Glutamatergic neuron (in vitro differentiated cells): Measurements from ENCODE around the gene CCDC70. TPM values are rescaled to one million over a fixed set of nuclear protein-coding genes. Genes with fewer than 3 reads are reported as not detected.

Experiments used
- DNase-seq: peaks from one replicate; pipeline ENCODE4 v3.0.0; 2022
- H3K27ac Mint-ChIP-seq: one replicate; pipeline ENCODE4 v1.8.0; 2020; ENCODE audit warnings: mild to moderate bottlenecking, mixed read lengths, inconsistent platforms; ENCODE audit not compliant: unreplicated experiment
- H3K27me3 Mint-ChIP-seq: one replicate; pipeline ENCODE4 v1.8.0; 2020; ENCODE audit warnings: mild to moderate bottlenecking, moderate library complexity, mixed read lengths, inconsistent platforms; ENCODE audit not compliant: unreplicated experiment
- H3K36me3 Mint-ChIP-seq: one replicate; pipeline ENCODE4 v1.8.0; 2020; ENCODE audit warnings: mild to moderate bottlenecking, mixed read lengths, inconsistent platforms; ENCODE audit not compliant: unreplicated experiment
- H3K4me1 Mint-ChIP-seq: one replicate; pipeline ENCODE4 v1.8.0; 2020; ENCODE audit warnings: mild to moderate bottlenecking, low read depth, mixed read lengths, inconsistent platforms; ENCODE audit not compliant: unreplicated experiment
- H3K4me3 Mint-ChIP-seq: one replicate; pipeline ENCODE4 v1.8.0; 2020; ENCODE audit warnings: mild to moderate bottlenecking, mixed read lengths, inconsistent platforms; ENCODE audit not compliant: unreplicated experiment
- H3K9me3 Mint-ChIP-seq: one replicate; pipeline ENCODE4 v1.8.0; 2020; ENCODE audit warnings: mild to moderate bottlenecking, moderate library complexity, mixed read lengths, inconsistent platforms; ENCODE audit not compliant: unreplicated experiment
- total RNA-seq: library from RNA; stranded (reverse); fragmentation: NEBNext Ultra II Directional; extraction: Animal tissue kit (Norgen Biotek cat#: 25700); gene quantifications from one replicate; pipeline ENCODE4 v1.2.1, GENCODE V29; 2021; ENCODE audit not compliant: unreplicated experiment
- TF ChIP-seq, protein P1 (sequence below): fragments of 200-600 bp; sonication (generic); IDR thresholded peaks from one replicate; pipeline ENCODE4 v1.5.0; 2021; ENCODE audit not compliant: partially characterized antibody, unreplicated experiment

Gene CCDC70
- total RNA-seq, 1 donor from 2014 or later, result not detected

DNA sequence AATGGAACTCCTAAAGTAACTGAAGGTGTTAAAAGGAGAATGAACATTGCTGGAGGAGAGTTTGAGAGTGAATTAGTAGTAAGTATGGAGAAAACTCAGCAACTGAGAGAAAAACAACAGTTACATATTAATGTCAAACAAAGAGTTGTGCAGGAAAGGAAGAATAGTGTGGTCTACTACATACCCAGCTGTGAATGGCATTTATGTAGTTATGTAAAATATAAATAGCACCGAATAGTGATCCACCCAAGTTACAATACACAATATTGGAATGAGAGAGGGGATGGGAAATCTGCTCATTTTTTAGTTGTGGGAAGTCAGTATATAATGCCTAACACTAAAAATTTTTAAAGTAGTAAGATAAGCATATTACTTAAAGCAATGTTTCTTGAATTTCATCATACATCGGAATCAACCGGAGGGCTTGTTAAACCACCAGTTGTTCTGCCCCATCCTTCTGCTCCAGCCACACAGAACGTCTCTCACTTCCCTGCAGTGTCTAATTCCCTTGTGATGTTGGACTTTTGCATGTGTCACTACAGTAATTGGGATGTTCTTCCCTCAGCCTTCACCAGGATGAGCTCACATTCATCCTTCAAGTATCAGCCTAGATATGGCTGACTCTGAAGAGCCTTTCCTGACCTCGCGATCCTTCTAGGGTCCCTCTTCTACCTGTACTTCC is 11.5 kb downstream of the CCDC70 start:
- Mint-ChIP-seq H3K27me3 (peaks cover 6% of the 10 kb centered on the region), H3K36me3 (peaks cover 9% of the 10 kb centered on the region), H3K4me1 (peaks cover 10% of the 10 kb centered on the region), H3K4me3 (no peak overlapping the region), H3K9me3 (peaks cover 13% of the 10 kb centered on the region), H3K27ac (no peak overlapping the region)
- TF ChIP-seq, protein P1, sequence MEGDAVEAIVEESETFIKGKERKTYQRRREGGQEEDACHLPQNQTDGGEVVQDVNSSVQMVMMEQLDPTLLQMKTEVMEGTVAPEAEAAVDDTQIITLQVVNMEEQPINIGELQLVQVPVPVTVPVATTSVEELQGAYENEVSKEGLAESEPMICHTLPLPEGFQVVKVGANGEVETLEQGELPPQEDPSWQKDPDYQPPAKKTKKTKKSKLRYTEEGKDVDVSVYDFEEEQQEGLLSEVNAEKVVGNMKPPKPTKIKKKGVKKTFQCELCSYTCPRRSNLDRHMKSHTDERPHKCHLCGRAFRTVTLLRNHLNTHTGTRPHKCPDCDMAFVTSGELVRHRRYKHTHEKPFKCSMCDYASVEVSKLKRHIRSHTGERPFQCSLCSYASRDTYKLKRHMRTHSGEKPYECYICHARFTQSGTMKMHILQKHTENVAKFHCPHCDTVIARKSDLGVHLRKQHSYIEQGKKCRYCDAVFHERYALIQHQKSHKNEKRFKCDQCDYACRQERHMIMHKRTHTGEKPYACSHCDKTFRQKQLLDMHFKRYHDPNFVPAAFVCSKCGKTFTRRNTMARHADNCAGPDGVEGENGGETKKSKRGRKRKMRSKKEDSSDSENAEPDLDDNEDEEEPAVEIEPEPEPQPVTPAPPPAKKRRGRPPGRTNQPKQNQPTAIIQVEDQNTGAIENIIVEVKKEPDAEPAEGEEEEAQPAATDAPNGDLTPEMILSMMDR, result no peak
- no peak for DNase-seq

DNA sequence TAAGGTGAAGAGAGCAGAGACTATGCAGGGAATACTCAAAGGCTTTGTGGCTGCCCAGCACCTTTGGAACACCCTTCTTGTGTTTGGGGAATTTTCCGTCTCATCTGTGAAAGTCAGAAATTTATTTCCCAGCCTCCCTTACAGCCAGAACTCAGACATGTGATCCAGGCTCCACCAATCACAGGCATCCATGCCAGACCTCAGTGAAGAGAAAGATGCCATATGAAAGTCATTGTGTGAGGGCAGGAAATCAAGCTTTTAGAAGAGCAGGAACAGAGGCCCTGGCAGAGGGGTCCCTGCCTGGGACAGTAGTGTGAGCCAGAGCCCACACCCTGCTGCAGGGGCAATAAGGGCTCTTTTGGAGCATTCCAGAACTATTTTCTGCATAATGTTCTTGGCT is 12.1 kb downstream of the CCDC70 start:
- H3K27me3 Mint-ChIP-seq, result peaks cover 6% of the 10 kb centered on the region

DNA sequence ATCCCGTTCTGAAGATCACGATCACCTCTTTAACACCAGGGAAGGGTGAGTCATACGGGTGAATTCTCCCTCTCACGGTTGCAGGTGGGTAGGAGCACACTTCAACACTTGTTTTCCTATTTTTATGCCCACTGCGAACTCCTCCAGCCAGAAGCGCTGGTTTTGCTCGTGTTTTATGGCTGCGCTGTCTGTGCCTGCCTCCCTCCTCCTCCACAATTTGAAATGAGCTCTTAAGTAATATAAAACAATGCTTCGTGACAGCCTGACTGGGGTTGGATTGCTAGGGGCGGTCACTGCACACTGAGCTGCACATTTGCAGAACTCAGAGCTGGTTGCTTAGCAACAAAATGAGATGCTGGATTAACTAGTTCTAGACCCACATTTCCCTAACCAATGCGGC is 12.9 kb downstream of the CCDC70 start:
- no peak overlapping the region for H3K4me3 Mint-ChIP-seq
- no peak for DNase-seq

More for the DNA sequence above, 12.1 kb downstream of the CCDC70 start:
- Mint-ChIP-seq H3K36me3 (peaks cover 9% of the 10 kb centered on the region), H3K27ac (no peak overlapping the region), H3K4me1 (peaks cover 9% of the 10 kb centered on the region), H3K9me3 (peaks cover 13% of the 10 kb centered on the region), H3K4me3 (no peak overlapping the region)
- TF ChIP-seq, protein P1, result no peak
- DNase-seq, result no peak

DNA sequence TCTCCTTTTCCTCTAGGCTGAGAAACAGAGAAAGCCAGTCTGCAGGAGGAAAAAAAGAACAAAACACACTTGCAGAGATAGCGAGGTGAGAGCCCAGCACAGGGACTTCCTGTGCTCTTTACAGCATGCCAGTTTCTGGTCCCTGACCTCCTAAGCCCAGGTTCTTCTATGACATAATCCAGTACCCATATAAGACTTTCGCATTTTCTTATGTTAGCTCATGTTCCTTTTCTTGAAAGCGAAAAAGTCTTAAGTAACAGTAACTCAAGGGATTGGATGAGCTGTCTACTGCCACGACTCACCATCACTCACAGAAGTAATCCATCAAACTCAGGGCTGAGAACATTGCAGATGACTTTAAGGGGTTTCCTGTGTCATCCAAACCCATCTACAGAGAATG is 17.4 kb downstream of the CCDC70 start:
- peaks cover 6% of the 10 kb centered on the region for H3K27me3 Mint-ChIP-seq
- H3K9me3 Mint-ChIP-seq, result peaks cover 5% of the 10 kb centered on the region
- H3K4me3 Mint-ChIP-seq, result no peak overlapping the region
- no peak overlapping the region for H3K27ac Mint-ChIP-seq
- TF ChIP-seq, protein P1, result no peak
- DNase-seq, result no peak
- H3K4me1 Mint-ChIP-seq, result no peaks in the 10 kb centered on the region
- H3K36me3 Mint-ChIP-seq, result peaks cover 9% of the 10 kb centered on the region

More for the DNA sequence above, 12.9 kb downstream of the CCDC70 start:
- no peak overlapping the region for H3K27ac Mint-ChIP-seq
- peaks cover 9% of the 10 kb centered on the region for H3K36me3 Mint-ChIP-seq
- peaks cover 9% of the 10 kb centered on the region for H3K4me1 Mint-ChIP-seq
- H3K27me3 Mint-ChIP-seq, result peaks cover 6% of the 10 kb centered on the region
- TF ChIP-seq, protein P1, result no peak
- peaks cover 13% of the 10 kb centered on the region for H3K9me3 Mint-ChIP-seq

DNA sequence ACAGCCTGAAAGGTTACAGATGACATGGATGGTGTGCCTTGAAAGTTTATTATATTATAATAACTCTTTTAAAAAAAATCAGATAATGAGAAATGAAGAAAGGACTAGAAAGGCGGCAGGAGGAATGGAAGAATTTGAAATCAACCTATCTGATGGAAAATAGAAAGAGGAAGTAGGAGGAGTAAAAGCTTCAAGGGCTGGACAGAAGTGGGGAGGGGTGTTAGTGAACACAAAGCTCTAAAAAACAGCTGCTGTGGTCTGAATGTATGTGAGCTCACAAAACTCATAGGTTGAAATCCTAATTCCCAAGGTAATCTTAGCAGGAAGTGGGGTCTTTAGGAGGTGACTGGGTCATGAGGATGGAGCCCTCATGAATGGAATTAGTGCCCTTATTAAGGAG is 19.5 kb downstream of the CCDC70 start:
- no peak overlapping the region for H3K27ac Mint-ChIP-seq
- TF ChIP-seq, protein P1, result no peak
- H3K27me3 Mint-ChIP-seq, result peaks cover 2% of the 10 kb centered on the region
- DNase-seq, result no peak
- H3K9me3 Mint-ChIP-seq, result no peaks in the 10 kb centered on the region
- H3K4me3 Mint-ChIP-seq, result no peak overlapping the region
- no peaks in the 10 kb centered on the region for H3K4me1 Mint-ChIP-seq
- H3K36me3 Mint-ChIP-seq, result peaks cover 4% of the 10 kb centered on the region
